GM04504 (cell line): Measurements from ENCODE around the gene TSC22D2.
"Not testable (repeated sequence)": the region's sequence is repeated elsewhere in the genome, so short reads cannot be mapped to it uniquely, and the experiment has no call there.

Experiments
- DNase-seq: peaks from one replicate; pipeline ENCODE4 v3.0.0-alpha.2; 2012; ENCODE audit warnings: low read depth

TSC22D2 gene

DNA sequence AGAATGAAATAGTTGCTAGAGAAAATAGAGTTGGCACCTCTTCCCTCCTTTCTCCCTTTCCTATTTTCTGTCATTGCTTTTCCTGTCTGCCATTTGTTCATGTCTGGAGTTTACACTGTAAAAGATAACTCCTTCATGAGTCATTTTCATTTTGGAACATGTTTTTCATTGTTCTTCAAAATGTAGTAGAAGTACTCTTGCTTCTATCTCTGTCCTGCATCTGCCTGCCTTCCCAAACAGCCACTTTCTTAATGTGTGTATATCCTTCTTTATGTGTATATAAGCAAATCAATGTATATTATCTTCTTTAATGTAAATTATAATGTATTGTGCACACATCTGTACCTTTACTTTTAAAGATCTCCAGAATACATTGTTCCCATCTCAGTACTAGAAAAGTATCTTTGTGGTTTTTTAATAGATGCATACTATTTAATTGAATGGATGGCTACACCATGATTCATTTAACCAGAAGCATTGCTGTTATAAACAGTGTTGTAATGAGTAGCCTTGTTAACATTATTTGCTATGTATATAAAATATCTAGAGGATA, 41.1 kb downstream of the TSC22D2 start:
- peak; percentile 37 for DNase-seq

DNA sequence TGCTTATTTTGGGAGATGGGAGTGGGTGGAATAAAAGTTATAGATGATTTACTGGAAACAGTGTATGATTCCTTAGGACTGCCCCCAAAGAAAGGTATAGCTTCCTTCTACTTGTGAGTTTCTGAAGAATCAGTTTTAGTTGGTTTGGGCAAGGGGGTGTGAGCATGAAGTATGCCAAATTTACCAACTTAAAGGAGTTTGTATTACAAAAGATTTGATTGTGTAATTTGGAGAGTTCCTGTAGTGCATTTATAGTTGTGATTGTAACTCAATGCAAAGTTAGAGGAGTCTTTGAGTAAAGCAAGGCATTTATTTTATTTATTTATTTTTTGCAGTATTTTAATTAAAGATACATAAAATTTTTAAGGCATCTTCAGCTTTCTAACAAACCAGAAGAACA, 42.8 kb downstream of the TSC22D2 start:
- DNase-seq, result no peak

DNA sequence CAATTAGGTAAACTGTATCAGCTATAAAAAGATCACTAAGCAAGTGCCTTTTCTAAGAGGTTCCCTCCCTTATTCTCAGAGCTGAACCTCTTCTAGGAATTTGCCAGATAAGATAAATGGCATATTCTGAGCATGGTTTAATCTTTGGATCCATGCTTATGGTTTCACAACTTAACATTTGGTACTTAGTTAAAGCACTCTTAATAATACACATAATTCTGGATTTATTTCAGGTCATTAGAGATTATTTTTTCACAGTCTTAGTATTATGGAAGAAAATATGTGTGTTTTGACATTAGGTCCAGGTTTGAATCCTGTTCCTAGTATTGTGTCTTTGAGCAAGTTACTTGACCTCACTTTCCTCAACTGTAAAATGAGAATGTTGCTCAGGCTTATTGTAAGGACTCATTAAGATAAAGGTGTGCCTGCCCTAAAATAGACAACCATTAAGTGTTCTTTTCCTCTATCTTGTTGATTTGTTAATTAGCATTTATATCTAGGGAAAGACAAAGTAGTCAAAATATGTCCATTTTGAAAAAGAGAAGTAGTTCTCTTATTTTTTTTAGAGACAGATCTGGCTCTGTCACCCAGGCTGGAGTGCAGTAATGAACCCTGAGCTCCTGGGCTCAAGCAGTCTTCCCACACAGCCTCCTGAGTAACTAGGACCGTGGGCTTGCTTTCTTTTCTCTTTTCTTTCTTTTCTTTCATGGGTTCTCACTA, 43.4 kb downstream of the TSC22D2 start:
- no peak for DNase-seq

DNA sequence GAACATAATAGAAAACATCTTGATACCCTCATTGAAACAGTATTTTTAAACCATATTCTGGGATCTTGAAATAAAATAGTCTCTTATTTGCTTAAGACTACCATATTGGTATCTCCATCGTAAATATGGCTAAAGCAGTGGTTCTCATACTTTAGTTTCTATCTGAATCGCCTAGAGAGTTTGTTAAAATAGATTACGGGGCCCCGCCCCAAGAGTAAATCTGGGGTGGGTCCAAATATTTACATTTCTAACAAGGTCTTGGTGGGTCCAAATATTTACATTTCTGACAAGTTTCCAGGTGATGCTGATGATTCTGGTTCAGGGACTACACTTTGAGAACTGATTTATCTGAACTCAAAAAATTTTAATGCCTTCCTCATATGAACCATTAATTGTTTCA, 45.3 kb downstream of the TSC22D2 start:
- no peak for DNase-seq

DNA sequence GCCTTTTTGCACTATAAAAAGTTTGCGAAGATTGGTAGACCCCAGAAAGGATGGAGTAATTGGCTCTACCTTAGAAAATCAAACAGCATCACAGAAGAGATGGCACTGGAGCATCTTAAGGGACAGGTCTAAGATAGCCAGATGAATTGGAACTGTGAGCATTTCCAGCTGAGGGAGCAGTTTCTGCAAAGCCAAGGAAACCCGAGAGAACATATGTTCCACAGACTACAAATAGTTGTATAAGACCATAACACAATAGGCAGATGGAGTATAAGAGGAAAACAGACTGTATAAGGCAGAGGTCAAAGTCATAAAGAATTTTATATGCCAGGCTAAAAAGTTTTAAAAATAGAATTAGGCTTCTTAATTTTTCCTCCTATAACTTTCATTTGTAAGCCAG, 46.0 kb downstream of the TSC22D2 start:
- DNase-seq, result no peak

DNA sequence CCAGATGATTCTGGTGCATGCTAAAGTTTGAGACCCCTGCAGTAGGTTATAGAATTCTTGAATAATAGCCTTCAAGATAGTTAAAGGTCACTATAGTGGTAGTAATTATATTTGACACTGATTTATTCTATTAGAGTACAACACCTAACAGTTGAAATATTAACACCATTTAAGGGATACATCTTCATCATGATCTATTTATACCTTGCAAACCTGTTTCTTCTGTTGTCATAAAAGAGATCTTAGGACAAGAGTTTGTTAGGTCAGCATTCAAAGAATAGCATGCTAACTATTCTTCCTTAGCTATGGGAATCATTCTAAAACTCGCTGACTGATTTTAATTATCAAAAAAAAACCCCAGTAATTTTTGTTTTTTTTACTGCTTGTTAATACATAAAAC, 46.5 kb downstream of the TSC22D2 start:
- DNase-seq, result no peak

DNA sequence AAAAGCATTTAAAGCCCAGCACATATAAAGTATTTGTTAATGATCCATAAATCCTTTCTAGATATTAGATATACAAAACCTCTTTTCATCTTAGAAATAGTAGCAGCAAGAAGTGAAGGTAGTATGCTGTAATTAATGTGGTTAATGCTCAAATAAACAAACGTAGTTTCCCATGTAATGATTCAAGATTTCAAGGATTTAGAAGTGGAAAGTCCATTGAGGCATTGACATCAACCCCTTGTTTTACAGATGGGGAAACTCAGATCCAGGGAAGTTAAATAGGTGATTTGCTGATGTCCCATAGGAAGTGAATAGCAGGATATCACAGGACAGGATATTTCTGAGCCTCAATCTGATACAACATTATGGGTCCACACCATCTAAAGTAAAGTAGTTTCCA, 47.2 kb downstream of the TSC22D2 start:
- DNase-seq, result no peak

DNA sequence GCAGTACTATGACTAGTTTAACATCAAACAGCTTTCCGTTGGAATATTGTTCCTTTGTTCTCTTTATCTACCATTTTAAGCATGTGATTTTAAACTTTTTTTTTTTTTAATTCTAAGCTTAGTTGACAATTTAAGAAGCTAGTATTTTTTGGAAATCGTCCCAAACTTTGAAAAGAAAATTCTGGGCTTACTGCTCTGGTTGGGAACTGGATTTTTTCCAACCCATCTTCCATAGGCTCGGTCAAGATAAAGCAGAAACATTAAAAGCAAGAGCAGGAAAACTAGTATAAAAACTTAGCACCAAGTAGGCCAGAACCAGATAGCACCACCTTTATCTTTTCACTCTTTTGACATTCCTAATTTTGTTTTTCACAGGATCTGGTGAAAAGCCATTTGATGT, 49.9 kb downstream of the TSC22D2 start:
- no peak for DNase-seq

DNA sequence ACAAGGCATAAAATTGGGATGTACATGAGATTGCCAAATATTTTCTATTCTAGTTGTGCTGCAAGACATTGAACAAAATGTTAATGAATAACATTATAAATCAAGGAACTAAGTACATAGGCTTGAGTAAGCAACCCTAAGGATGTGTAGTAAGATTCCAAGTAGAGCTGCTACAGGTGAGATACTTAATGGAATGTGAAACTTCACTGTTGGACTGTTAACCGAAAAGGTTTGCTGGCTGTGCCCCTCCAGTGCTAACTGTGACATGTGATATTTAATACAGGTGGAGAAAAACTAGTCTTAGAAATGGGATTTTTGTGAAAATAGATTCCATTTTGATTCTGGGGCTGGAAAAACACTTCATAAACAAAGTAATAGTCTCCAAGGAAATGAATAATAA, 52.4 kb downstream of the TSC22D2 start:
- DNase-seq, result no peak

DNA sequence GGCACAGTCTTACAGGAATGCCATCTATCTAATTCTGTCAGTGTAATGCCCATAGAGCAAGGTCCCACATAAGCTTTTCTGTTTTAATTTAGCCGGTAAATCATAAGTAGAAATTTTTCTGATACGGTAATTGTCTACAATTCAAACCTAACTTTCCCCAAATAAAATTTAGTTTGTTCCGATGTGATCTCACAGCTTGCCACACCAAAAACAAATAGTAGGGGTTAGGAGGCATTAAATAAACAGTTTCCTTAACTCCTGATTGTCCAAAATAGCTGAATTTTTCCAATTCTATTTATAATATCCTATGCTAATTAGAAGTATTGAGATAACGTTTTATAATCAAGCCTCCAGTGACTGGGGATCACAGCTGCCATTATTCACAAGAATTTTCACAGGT, 53.3 kb downstream of the TSC22D2 start:
- no peak for DNase-seq

DNA sequence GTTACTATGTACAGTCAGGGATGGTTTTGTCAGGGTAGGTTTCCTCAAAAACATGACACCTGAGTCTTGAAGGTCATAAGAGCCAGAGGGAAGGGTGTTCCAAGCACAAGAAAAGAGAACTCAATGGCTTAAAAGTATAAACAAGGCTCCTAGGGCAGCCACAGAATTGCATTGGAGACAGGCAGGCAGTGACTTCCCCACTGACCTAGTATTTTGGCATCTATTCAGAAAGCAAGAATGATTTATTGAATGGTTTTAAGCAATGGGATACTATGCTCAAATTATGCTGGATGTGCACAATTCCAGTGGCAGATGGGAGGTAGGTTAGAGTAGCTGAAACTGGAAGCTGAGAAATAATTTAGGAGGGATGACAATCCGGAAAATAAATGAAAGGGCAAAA, 54.0 kb downstream of the TSC22D2 start:
- no peak for DNase-seq

DNA sequence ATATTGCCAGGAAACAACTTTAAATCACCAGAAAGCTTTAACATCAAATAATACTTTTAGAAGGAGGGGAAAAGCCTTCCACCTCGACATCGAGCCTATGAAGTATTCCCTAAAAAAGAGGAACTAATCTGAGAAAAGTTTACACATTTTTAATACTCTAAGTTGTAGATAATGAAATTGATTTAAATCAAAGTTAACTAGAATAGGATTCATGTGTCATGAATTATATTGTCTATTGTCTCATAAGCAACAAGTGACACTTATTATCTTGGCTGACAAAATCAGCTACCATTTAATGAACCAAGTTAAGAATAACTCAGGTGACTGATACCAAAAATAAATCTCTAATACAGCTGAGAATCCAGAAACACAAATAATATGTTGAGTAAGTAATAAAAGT, 56.6 kb downstream of the TSC22D2 start:
- DNase-seq, result no peak

DNA sequence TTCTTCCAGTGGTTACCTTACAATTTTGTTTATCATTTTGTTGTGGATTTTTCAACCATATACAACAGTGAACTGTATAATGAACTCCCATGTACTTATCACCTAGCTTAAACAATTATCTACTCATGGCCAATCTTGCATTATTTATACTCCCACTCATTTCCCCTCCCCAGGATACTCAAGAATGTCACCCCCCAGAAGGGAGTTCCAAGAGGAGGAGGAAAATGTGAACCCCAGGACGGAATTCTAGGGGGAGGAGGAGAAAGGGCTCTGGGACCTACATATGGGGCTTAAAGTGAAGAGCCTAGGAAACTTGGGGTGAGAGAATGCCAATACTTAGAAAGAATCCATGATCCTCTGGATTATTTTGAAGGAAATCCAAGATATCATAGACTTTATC, 59.3 kb downstream of the TSC22D2 start:
- DNase-seq, result no peak

DNA sequence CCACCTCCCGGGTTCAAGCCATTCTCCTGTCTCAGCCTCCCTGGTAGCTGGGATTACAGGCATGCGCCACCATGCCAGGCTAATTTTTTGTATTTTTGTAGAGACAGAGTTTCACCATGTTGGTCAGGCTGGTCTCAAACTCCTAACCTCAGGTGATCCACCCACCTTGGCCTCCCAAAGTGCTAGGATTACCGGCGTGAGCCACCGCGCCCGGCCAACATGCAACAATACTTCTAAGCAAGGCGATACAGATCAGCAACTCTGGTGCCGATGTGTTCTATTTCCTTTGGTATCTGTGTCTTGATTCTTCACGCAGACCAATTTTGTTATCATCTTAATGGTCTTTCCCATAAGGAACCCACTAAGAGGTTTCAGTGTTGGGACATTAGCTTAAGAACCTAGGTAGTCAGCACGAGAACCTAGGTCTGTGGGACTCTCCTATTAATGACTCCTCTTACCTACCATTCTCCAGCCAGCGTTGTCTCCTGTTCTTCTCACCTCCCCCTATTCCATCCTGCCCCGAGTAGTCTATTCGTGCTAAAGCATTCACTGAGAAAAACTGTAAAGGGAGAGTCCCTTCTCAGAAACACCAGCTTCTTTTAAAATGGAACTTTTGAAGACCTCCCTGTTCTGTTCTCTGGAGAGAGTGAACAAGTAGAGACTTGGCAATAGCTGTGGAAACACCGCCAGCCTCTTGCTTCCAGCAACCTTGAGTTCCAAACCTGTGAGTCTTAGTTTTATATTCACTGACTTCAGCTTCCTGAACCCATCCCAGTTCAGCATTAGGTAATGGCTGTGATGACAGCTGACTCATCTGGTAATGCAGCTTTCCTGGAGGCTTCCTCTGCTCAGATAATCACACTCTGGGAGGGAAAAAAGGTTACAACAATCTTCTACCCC, 61.2 kb downstream of the TSC22D2 start:
- peak; percentile 89 for DNase-seq

DNA sequence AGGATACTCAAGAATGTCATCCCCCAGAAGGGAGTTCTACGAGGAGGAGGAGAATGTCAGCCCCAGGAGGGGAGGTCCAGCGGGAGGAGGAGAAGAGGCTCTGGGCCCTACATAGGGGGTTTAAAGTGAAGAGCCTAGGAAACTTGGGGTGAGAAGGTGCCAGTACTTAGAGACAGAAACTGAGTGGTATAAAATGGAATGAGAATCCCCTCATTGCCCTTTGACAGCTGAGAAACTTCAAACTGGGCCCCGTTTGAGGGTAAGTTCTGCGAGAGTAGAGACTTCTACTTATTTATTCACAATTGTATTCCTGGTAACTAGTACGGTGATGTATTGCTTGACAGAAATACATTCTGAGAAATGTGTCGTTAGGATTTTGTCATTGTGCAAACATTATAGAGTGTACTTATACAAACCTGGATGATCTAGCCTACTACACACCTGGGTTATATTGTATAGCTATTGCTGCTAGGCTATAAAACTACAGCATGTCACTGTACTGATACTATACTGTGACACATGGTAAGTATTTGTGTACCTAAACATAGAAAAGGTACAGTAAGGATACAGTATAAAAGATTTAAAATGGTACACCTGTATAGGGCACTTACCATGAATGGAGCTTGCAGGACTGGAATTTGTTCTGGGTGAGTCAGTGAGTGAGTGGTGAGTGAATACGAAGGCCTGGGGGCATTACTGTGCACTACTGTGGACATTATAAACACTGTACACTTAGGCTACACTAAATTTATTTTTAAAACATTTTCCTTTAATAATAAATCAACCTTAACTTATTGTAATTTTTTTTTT, 62.0 kb downstream of the TSC22D2 start:
- no peak for DNase-seq

DNA sequence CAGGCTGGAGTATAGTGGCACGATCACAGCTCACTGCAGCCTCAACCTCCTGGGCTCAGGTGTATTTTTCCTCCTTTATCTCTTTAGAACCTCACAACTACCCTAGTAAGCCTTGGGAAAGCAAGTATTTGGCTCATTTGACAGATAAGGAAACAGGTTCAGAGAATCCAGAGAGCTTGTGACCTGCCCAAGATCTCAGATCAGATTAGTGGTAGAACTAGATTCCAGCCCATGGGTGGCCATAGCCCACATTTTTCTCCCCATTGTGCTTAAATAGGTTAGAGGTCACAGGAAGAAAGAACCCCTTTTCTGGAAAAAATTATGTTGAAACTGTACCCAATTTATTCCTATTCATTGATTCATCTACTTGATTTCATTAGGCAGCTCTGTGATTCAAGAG, 64.3 kb downstream of the TSC22D2 start:
- DNase-seq, result no peak

DNA sequence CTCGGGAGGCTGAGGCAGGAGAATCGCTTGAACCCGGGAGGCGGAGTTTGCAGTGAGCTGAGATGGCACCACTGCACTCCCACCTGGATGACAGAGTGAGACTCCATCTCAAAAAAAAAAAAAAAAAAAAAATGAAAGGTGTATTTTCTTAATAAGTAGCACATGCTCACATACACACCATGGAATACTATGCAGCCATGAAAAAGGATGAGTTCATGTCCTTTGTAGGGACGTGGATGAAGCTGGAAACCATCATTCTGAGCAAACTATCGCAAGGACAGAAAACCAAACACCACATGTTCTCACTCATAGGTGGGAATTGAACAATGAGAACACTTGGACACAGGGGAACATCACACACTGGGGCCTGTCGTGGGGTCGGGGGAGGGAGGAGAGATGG, 65.1 kb downstream of the TSC22D2 start:
- DNase-seq, result not testable (repeated sequence)

DNA sequence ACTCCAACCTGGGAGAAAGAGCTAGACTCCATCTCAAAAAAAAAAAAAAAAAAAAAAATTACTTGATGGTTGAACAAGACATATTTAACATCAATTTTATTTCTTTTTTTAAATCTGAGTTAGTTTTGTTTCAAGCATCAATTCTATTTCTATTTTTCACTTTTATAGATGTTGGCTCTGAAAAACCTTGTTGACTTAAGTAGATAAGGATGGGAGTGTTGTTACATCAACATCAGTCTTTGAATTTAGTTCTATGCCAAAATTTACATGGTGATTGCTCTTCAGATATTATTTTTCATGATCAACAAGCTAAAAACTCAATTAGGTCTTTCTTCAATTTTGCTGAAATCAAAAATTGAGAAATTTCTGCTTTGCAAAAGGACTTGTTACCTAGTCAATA, 71.3 kb downstream of the TSC22D2 start:
- no peak for DNase-seq

DNA sequence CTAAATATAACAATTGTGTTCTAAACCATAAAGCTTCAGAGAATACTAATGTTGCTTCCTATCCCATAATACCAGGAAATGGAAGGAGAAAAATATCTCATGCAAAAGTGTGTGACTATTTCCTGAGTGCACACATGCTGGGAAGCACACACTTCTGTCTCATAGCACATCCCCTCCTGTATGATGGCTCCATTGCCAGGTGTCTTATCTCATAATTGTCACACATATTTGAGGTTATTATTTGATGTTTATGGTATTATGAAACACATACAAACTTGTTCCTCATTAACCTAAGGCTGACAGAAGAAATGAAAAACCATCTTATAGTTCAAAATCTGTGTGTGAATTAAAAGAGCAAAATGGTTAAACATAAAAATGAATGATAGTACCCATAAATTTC, 72.8 kb downstream of the TSC22D2 start:
- DNase-seq, result no peak

DNA sequence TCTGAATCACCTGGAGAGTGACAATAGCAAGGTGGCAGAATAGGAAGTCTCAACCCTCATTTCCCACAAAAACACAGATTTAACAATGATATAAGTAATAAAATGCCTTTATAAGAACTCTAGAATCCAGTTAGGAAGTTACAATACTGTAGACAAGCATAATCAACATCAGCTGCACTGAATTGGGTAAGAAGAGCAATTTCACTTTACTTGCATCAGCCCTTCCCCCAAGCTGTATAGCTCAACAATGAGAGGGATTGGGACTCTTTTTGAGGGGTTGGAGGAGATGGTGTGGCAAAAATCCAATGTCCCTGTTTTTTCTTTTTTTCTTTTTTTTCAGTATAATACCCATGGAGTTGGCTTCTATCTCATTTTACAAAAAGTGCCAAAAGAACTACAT, 75.1 kb downstream of the TSC22D2 start:
- DNase-seq, result no peak

DNA sequence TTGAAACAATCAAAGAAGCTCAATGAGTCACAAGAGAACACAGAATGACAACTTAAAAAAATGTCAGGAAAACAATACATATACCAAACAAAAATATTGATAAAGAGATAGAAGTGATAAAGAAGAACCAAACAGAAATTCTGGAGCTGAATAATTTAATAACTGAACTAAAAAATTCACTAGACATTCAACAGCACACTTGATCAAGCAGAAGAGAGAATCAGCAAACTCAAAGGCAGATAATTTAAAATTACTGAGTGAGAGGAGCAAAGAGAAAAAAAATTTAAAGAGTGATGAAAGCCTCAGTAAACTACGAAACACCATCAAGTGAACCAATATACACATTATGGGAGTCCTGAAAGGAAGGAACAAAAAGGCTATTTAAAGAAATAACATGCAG, 76.3 kb downstream of the TSC22D2 start:
- DNase-seq, result no peak

DNA sequence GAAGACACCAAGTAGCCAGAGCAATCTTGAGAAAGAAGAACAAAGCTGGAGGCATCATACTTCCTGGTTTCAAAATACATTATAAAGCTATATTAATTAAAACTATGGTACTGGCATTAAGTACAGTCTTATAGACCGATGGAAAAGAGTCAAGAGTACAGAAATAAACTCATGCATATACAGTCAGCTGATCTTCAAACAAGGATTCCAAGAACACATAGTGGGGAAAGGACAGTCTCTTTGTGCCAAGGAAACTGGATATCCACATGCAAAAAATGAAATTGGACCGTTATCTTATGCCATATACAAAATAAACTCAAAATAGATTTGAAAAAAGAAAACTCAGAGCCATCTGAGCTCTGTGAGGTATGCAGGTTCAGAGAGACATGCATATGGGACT, 80.8 kb downstream of the TSC22D2 start:
- DNase-seq, result no peak
